HCT116 (cell line): ENCODE results near the gene BCKDHB. TPM values are rescaled to one million over a fixed set of nuclear protein-coding genes. Genes with fewer than 3 reads are reported as not detected.

Source experiments
- ATAC-seq: fragments of 200-7000 bp; cut with Tn5 transposase; 2 replicates; pipeline ENCODE4 v1.9.1; 2020; ENCODE audit warnings: mild to moderate bottlenecking, moderate library complexity
- BruUV-seq: library from RNA; stranded (reverse); fragments of 400-500 nt; replicated peaks from 2 replicates; lab custom pipeline; 2021; lab: Mats Ljungman, UMichigan
- CTCF ChIA-PET: fragments of 300-600 bp; sonication (Branson Sonifier 250); formaldehyde crosslinking; loops from one replicate; lab custom pipeline; 2021; ENCODE audit warnings: antibody characterized with exemption; lab: Charles Lee
- POLR2A ChIA-PET: fragments of 300-600, 350-600 bp; sonication (Branson Sonifier 250); formaldehyde crosslinking; loops from one replicate; lab custom pipeline; 2021; ENCODE audit warnings: antibody characterized with exemption; lab: Charles Lee
- RAD21 ChIA-PET, 2 experiments: fragments of 300-600 bp; sonication (Branson Sonifier 250); formaldehyde crosslinking; loops; one replicate each; lab custom pipeline; 2023; ENCODE audit warnings: low total read pairs in 2 of 2; ENCODE audit not compliant: uncharacterized antibody in 2 of 2, unreplicated experiment in 2 of 2, low non-redundant PET in 1 of 2; lab: Charles Lee
- DNase-seq: peaks from one replicate; pipeline ENCODE4 v3.0.0-alpha.2; 2010; ENCODE audit warnings: low read depth, low spot score
- H2AFZ ChIP-seq: fragments of 200-600 bp; shearing (Covaris generic), sonication (generic); 2 replicates; pipeline ENCODE4 v1.6.1; 2017; ENCODE audit warnings: low read depth, mixed run types, mixed read lengths, antibody characterized with exemption, low read length; ENCODE audit not compliant: poor library complexity, severe bottlenecking
- H3K27ac ChIP-seq: 2 replicates; pipeline ENCODE4 v1.5.1; 2012; ENCODE audit warnings: low read depth, low read length
- H3K27me3 ChIP-seq: fragments of 200-600 bp; sonication (generic); 2 replicates; pipeline ENCODE4 v1.6.1; 2016; ENCODE audit warnings: mixed run types, low read length, mixed read lengths; ENCODE audit not compliant: insufficient read depth
- H3K36me3 ChIP-seq, 2 experiments: fragments of 200-500 bp in 1 of 2; fragments of 200-600 bp in 1 of 2; sonication (Bioruptor generic) in 1 of 2; sonication (generic) in 1 of 2; 2 replicates each; pipeline versions ENCODE4 v1.5.1 to v1.6.1; 2014 to 2016; ENCODE audit warnings: low read length in 2 of 2, inconsistent platforms in 1 of 2, mixed read lengths in 1 of 2, mixed run types in 1 of 2; ENCODE audit not compliant: insufficient read depth in 2 of 2, control insufficient read depth in 1 of 2
- H3K4me1 ChIP-seq, 2 experiments: fragments of 200-600 bp in 1 of 2; sonication (generic) in 1 of 2; 2 replicates each; pipeline versions ENCODE4 v1.5.1 to v1.6.1; 2012 to 2017; ENCODE audit warnings: low read length in 2 of 2, inconsistent platforms in 1 of 2, mild to moderate bottlenecking in 1 of 2, mixed read lengths in 1 of 2, mixed run types in 1 of 2, moderate library complexity in 1 of 2; ENCODE audit not compliant: insufficient read depth in 2 of 2, control insufficient read depth in 1 of 2
- H3K4me2 ChIP-seq: fragments of 200-600 bp; sonication (generic); 2 replicates; pipeline ENCODE4 v1.6.1; 2017; ENCODE audit warnings: mixed run types, low read length, mixed read lengths
- H3K4me3 ChIP-seq, 2 experiments: fragments of 200-600 bp in 1 of 2; sonication (generic) in 1 of 2; replicated peaks in 1 of 2; 2 replicates each; pipeline ENCODE4 v1.5.1; 2011 to 2016; ENCODE audit warnings: low read length in 2 of 2, control low read depth in 1 of 2, low read depth in 1 of 2, mild to moderate bottlenecking in 1 of 2, mixed read lengths in 1 of 2, mixed run types in 1 of 2
- H3K79me2 ChIP-seq: fragments of 200-600 bp; sonication (generic); 2 replicates; pipeline ENCODE4 v1.6.1; 2017; ENCODE audit warnings: mild to moderate bottlenecking, mixed run types, low read length, moderate library complexity, mixed read lengths; ENCODE audit not compliant: insufficient read depth
- H3K9ac ChIP-seq: fragments of 200-600 bp; sonication (generic); 2 replicates; pipeline ENCODE4 v1.6.1; 2016; ENCODE audit warnings: low read length, mixed read lengths
- H3K9me2 ChIP-seq: fragments of 200-600 bp; sonication (generic), shearing (Covaris generic); 2 replicates; pipeline ENCODE4 v1.6.1; 2017; ENCODE audit warnings: mixed run types, mild to moderate bottlenecking, moderate library complexity; ENCODE audit not compliant: insufficient read depth
- H3K9me3 ChIP-seq, 2 experiments: fragments of 200-500 bp in 1 of 2; fragments of 200-600 bp in 1 of 2; sonication (Bioruptor generic) in 1 of 2; sonication (generic) in 1 of 2; 2 replicates each; pipeline ENCODE4 v1.6.1; 2014 to 2017; ENCODE audit warnings: low read length in 2 of 2, mixed read lengths in 2 of 2, inconsistent platforms in 1 of 2, low read depth in 1 of 2, mild to moderate bottlenecking in 1 of 2, mixed run types in 1 of 2, moderate library complexity in 1 of 2; ENCODE audit not compliant: control insufficient read depth in 1 of 2, insufficient read depth in 1 of 2
- H4K20me1 ChIP-seq: fragments of 200-600 bp; sonication (generic), shearing (Covaris generic); 2 replicates; pipeline ENCODE4 v1.6.1; 2017; ENCODE audit warnings: mixed run types, mild to moderate bottlenecking, moderate library complexity; ENCODE audit not compliant: insufficient read depth
- ATF3 ChIP-seq: IDR thresholded peaks from 2 replicates; pipeline ENCODE4 v1.6.1; 2012
- CBX3 ChIP-seq: IDR thresholded peaks from 2 replicates; pipeline ENCODE4 v1.6.1; 2012; ENCODE audit warnings: low read depth
- CEBPB ChIP-seq: IDR thresholded peaks from 2 replicates; pipeline ENCODE4 v1.6.1; 2012; ENCODE audit warnings: low read depth
- EGR1 ChIP-seq: IDR thresholded peaks from 2 replicates; pipeline ENCODE4 v1.6.1; 2012; ENCODE audit warnings: low read depth
- EZH2 ChIP-seq: fragments of 200-600 bp; sonication (generic); IDR thresholded peaks from 2 replicates; pipeline ENCODE4 v1.6.1; 2017; ENCODE audit warnings: antibody characterized with exemption, mixed run types
- EZH2phosphoT487 ChIP-seq: fragments of 200-600 bp; IDR thresholded peaks from 2 replicates; pipeline ENCODE4 v1.6.1; 2018; ENCODE audit warnings: antibody characterized with exemption, borderline replicate concordance
- FOSL1 ChIP-seq: IDR thresholded peaks from 2 replicates; pipeline ENCODE4 v1.6.1; 2012; ENCODE audit warnings: low read depth
- JUND ChIP-seq: IDR thresholded peaks from 2 replicates; pipeline ENCODE4 v1.6.1; 2012
- MAX ChIP-seq: IDR thresholded peaks from 2 replicates; pipeline ENCODE4 v1.6.1; 2012
- POLR2A ChIP-seq: IDR thresholded peaks from 2 replicates; pipeline ENCODE4 v1.7.0; 2011; ENCODE audit warnings: borderline replicate concordance; ENCODE audit not compliant: insufficient read depth, insufficient read length; ENCODE audit errors: extremely low read depth
- POLR2AphosphoS5 ChIP-seq: IDR thresholded peaks from 2 replicates; pipeline ENCODE4 v1.6.1; 2011; ENCODE audit warnings: mild to moderate bottlenecking, low read depth, low read length, moderate library complexity
- REST ChIP-seq: IDR thresholded peaks from 2 replicates; pipeline ENCODE4 v1.6.1; 2012; ENCODE audit warnings: low read depth
- SP1 ChIP-seq: IDR thresholded peaks from 2 replicates; pipeline ENCODE4 v1.6.1; 2012; ENCODE audit warnings: low read depth
- intact Hi-C: fragments of 100-400 bp; cut with micrococcal nuclease; formaldehyde crosslinking; loops from 2 replicates; pipeline ENCODE4 v1.10.0; 2022
- total RNA-seq: library from RNA; stranded (reverse); gene quantifications from one replicate; pipeline ENCODE4 v1.2.1, GENCODE V29; 2021; ENCODE audit not compliant: unreplicated experiment
- TF ChIP-seq, protein P1 (sequence below), 3 experiments: fragments of 200-600 bp in 1 of 3; sonication (generic) in 1 of 3; IDR thresholded peaks in 2 of 3; conservative IDR thresholded peaks in 1 of 3; 2 replicates each; pipeline ENCODE4 v1.5.1; 2012 to 2017; ENCODE audit warnings: low read depth in 2 of 3, low read length in 2 of 3, antibody characterized with exemption in 1 of 3, borderline replicate concordance in 1 of 3, control low read depth in 1 of 3, mild to moderate bottlenecking in 1 of 3, mixed read lengths in 1 of 3, mixed run types in 1 of 3, moderate library complexity in 1 of 3; ENCODE audit not compliant: insufficient read depth in 1 of 3

The BCKDHB gene
- total RNA-seq, 1 experiment from 2014 or later: 11.2 TPM

DNA sequence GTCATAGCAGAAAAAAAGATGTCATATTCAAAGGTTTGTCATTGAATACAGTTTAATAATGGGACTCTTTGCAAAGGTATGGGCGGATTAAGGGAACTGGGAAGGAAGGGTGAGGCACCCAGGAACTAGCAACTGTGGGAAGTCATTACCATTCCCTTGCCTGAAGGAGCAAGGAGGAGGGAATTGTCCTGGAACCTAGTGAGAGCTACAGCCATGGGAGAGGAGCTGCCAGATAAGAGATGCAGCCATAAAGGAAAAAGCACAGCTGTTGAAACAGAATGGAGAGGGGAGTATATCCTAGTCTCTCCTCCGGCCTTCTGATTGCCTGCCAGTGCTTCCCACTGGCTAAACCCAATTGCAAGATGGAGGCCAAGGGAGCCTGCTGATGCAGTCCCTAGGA lies 250.6 kb downstream of the BCKDHB start:
- no peak for ATAC-seq

More for the DNA sequence above, 250.6 kb downstream of the BCKDHB start:
- intact Hi-C loops: no loop called here
- H3K27me3 ChIP-seq: no peaks in the 10 kb centered on the region
- no peak overlapping the region for H3K27ac ChIP-seq
- CTCF ChIA-PET: no interaction called here
- no peaks in the 10 kb centered on the region for H3K9me3 ChIP-seq
- DNase-seq: no peak
- TF ChIP-seq JUND (no peak), ATF3 (no peak), CBX3 (no peak), EGR1 (no peak), POLR2A (no peak), CEBPB (no peak), EZH2phosphoT487 (no peak), MAX (no peak), REST (no peak), FOSL1 (no peak), SP1 (no peak), POLR2AphosphoS5 (no peak), EZH2 (no peak)
- TF ChIP-seq, protein P1, sequence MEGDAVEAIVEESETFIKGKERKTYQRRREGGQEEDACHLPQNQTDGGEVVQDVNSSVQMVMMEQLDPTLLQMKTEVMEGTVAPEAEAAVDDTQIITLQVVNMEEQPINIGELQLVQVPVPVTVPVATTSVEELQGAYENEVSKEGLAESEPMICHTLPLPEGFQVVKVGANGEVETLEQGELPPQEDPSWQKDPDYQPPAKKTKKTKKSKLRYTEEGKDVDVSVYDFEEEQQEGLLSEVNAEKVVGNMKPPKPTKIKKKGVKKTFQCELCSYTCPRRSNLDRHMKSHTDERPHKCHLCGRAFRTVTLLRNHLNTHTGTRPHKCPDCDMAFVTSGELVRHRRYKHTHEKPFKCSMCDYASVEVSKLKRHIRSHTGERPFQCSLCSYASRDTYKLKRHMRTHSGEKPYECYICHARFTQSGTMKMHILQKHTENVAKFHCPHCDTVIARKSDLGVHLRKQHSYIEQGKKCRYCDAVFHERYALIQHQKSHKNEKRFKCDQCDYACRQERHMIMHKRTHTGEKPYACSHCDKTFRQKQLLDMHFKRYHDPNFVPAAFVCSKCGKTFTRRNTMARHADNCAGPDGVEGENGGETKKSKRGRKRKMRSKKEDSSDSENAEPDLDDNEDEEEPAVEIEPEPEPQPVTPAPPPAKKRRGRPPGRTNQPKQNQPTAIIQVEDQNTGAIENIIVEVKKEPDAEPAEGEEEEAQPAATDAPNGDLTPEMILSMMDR (IDR thresholded peaks at IDR 0.05 in 2 of 3, conservative IDR thresholded peaks at IDR 0.05 in 1 of 3; ENCODE audit: borderline replicate concordance in 1 of 3, insufficient read depth in 1 of 3, low read depth in 2 of 3, low read length in 2 of 3): no peak
- no peak overlapping the region for H3K4me3 ChIP-seq
- no peaks in the 10 kb centered on the region for H3K79me2 ChIP-seq
- H3K4me1 ChIP-seq: no peaks in the 10 kb centered on the region
- no peak overlapping the region for H3K9ac ChIP-seq
- H3K9me2 ChIP-seq: 0 out of 2 replicates have a peak, but pooled peaks cover 4% of the 10 kb centered on the region
- H3K36me3 ChIP-seq: no peaks in the 10 kb centered on the region
- POLR2A ChIA-PET: no interaction called here
- no peak overlapping the region for H3K4me2 ChIP-seq
- no TSS peak for BruUV-seq
- RAD21 ChIA-PET: no interaction called here
- H2AFZ ChIP-seq: no peak overlapping the region
- no peaks in the 10 kb centered on the region for H4K20me1 ChIP-seq
